ENCODE measurements around the gene TBC1D1.

Gene TBC1D1

DNA sequence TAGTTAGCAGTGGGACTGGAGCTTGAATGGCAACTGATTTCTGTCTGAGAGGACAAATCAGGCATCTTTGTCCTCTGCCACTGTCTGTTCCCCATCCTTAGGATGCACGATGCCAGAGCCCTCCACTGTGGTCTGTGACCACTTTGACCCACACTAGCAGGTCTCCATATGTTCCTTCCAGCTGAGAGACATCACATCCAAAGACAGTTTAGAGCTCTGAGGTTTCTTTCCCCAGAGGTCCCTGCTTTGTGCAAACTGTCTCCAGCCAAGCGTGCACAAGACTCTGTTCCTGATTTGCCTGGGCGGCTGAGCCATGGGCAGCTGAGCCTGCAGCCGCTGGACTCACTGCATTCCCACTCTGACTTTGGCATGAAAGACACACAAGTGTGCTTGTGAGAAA lies 167.3 kb downstream of the TBC1D1 start:
- DNase-seq, result no peak

DNA sequence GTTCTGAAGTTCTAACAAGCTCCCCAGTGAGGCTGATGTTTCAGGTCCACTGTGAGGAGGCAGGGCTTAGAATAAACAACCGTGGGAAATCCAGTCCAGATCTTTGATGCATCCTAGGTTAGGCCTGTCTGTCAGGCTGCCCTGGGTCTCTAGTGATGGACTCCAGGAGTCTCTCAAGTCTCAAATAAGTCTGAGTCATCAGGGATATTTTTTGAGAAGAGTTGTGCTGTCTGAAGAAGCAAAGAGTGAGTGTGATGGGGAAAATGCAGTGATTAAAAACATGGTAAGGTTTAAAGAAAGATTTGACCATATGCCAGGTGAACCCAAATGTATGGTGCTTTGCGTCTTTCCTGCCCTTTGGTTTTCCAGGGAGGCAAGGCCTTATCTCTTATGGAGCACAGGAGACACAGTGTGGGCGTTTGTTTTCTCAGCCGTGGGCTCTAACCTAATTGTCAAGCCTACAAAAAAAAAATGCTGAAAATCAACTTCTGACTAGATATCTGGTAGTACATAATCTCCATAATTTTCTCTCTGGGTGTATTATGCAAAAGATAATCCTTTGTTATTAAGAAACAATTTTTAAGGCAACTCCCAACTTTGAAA lies 170.0 kb downstream of the TBC1D1 start:
- no peak for DNase-seq

DNA sequence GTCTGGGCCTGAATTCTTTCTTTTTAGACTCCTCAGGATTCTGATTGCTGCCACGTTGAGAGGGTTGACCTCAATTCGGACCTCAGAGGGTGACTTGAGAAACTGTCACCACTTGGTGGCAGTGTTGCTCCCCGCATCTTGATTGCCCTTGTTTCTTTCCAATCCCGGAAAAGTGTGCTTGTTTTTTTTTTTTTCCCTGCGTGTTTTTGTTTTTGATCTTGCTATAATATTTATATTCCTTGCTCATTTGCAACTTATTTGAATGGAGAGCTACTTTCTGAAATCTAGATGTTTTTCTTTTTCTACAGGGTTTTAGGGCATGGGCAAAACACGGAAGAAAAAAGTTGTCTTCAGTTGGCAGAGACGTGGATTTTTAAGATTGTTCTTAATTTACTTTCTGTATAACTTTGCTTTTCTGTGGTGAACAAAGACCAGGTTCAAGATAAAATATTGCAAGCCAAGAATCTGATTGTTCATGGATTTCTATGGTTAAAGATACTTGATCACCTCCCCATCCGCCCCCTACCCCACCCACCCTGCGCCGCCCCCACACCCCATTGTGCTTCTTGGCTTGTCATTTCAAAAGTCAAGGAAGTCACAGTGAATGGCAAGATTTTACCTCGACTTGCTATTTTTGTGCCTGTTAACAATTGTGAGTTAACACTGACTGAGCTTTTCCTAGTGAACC lies 171.3 kb downstream of the TBC1D1 start:
- no peak for DNase-seq

DNA sequence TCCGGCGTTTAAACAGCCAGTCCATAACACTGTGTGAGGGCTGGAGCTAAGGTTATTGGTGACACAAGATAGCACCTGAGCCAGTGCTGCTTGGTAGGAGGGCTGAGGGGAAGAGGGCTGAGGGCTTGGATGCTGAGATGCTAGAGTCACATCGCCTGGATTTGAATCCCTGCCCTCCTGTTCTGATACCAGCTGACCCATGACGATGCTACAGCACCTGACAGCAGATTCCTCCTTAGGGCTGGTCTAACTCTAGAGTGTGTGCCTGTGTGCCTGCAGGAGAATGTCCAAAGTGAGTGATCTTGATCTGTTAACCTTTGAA lies 171.9 kb downstream of the TBC1D1 start:
- DNase-seq, result no peak

DNA sequence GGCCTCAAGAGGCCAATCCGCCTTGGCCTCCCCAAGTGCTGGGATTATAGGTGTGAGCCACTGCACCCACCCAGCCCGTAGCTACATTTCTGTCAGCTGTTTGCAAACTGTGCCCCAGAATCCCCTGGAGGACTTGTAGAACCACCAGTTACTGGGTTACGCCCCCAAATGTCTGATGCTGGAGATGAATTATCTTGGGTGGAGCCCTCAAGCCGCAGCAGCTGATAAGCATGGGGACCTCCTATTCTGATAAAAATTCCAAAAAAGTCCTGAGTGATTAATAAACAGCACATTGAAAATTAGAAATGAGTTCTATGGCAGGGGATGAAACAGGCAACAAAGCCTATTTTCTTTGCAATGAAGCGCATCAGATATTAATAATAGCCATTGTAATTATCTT lies 174.3 kb downstream of the TBC1D1 start:
- DNase-seq, result no peak

DNA sequence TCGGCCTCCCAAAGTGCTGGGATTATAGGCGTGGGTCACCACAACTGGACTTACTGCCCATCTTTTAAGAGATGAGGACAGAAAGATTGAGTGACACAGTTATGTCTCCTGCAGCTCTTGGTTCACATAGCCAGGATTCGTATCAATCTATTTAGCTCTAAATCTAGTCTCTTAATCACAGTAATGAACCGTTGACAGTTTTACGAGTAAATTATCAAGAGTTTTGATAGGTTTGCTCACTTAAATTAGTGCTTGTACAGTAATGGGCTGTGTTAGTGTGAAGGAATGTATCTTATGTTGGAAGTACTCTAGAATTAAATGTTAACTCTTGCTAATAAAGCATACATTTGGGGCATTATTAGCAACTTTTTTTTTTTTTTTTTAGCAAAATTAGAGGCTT lies 175.0 kb downstream of the TBC1D1 start:
- DNase-seq, result no peak

DNA sequence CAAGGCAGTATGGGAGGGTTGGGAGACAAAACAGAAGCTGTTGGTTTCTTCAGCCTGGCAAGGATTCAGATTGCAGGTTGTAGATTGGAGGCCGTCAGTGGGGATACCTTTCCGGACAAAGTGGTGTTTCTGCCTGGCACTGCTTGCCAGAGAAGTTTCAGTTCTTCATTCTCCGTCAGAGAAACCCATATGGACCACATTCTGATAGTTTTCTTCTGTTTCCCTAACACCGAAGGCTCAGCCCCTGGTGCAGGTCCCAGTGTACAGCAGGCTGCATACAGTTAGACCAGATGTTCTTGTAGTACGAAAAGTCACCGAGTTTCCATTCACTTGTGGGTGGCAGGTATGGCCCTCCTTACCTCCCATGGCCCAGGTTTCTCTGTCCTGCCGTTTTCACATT lies 176.6 kb downstream of the TBC1D1 start:
- DNase-seq, result no peak

DNA sequence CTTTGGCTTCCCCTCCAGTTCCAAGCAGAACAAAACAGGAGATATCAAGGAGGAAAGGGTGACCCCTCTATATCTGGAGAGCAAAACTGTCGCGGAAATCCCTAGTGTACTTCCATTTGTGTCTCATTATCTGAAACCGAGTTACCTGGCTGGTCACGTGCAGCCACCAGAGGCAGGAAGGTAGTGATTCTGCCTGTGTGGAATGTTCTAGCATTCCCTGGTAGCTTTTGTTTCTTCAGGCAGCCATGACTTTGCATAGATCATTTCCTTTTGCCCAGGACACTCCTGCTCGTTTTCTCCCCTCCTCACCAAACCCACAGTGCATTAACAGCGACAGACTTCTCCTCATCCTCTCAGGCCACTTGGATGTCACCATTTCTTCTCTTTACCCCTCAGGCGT lies 177.2 kb downstream of the TBC1D1 start:
- no peak for DNase-seq

DNA sequence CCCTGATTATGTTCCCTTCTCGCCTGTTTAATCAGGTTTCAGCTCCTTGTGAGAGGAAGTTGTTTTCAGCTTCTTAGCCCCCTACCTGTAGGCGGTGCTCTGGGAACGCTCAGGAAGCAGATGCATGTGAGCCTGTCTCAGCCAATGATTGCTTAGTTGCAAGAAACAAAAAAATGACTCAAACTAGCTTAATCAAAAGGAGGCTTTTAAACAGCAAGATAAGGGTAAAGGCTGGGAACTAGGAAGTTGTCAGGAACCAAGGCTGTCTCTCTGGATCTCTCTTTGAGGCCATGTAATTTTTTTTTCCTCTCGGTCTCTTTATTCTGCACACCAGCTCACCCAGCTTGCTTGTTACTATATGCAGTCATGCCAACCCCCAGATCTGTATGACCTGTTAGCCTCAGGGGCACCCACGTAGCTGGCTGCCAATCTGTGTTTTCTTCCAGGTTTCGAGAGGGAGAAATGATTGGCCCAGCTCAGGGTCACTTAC lies 178.4 kb downstream of the TBC1D1 start:
- no peak for DNase-seq

DNA sequence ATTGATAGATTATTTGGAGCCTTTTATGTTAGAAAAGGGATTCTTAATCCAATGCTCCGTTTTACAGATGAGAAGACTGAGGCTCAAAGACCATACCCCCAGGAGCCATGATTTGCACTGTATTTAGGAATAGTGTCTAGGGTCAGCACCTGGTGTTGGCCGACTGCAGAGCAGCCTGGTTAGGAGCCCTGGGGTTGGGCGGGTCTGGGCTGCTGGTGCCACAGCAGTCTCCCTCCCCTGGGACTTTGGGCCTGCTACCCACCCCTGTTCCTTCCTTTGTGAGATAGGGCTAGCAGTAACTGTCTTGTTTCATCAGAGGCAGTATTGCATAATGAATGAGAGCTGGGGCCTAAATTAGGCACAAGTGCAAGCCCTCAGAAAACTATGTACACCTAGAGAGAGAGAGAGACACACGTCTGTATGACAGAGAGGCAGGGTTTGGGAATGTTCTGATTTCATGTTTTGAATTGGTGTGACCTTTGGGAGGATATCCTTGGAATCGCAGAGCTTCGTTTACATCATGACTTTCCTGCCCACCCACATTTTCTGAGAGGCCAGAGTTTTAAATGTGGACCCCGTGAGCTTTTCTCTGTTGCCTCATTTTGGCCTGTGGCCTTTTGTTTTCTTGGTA lies 181.0 kb downstream of the TBC1D1 start:
- no peak for DNase-seq

DNA sequence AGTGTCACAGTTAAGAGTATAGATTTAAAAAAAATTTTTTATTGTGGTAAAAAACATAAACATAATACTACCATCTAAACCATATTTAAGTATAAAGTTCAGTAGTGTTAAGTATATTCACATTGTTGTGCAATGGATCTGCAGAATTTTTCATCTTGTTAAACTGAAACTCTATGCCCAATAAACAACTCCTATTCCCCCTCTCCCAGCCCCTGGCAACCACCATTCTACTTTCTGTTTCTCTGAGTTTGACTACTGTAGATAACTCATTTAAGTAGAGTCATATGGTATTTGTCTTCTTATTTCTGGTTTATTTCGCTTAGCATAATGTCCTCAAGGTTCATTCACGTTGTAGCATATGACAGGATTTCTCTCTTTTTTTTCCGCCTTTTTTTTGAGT lies 181.7 kb downstream of the TBC1D1 start:
- DNase-seq, result no peak

DNA sequence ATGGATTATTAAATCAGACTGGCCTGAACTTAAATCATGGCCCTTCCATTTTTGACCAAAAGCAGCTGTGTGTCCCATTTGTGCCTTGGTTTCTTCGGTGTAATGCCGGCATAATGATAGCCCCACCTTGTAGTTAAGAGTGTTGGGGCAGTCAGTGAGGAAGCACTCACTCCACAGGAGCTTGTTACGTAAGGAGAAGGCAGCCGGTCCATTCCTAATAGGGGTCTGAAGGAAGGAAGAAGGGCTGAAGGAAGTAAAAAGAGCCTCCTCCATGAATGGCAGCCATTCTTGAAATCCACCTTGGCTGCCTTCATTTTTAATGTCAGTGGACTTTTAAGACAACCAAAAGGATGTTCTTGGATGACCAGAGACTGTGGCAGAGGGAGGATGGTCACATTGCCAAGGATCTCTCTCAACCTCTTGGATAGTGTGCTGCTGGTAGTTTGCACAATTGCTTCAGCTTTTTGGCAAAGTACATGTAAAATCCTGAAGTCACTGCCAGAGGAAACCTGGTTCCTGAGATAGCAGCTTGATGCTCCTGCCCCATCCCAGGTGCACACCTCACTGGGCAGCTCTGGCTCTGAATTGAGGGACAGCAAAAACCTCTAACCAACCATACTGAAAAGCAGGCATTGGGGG lies 182.8 kb downstream of the TBC1D1 start:
- no peak for DNase-seq

DNA sequence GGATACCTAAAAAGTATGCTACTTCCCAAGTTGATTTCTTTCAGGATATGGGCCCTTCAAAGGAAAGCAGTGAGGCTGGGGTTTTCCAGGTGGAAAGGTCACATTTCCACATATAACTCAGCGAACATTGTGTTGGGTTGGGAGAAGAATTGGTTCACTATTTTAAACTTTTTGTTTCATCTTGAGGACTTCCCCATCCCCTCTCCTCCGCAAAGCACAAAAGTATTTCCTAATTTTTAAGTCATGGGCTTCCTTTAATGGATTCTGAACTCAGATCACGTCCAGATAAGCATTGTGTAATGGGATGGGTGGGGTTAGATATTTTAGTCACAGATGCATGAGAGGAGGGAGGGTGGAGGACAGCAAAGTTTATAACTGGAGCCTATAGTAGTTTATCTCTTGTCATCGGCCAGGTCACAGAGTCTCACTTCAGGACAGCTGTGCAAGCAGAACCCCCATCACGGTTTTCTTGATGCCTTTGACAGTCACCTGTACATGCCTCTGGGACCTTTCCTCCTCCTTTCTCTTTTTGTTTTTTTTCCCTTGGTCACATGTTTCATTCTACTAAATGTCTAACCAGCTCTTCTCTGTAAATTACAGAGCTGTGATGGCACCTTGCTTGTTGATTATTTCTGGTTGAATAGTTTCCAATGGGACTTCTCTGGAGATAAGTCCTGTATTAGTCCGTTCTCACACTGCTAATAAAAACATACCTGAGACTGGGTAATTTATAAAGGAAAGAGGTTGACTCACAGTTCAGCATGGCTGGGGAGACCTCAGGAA lies 184.7 kb downstream of the TBC1D1 start:
- no peak for DNase-seq

DNA sequence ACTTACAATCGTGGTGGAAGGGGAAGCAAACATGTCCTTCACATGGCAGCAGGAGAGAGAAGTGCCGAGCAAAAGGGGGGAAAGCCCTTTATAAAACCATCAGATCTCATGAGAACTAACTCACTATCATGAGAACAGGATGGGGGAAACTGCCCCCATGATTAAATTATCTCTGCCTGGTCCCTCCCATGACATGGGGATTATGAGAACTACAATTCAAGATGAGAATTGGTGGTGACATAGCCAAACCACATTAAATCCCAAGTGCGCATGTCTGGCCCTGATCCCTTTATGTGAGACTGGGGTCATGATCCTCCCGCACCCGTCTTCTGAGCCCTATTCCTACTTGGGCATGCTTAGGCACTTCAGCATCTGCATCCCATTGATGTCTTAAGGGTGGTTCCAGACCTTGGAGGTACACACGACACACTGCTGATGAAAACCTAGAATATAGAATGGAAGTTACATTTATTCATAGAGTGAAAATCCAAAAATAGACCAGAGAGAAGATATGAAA lies 185.3 kb downstream of the TBC1D1 start:
- no peak for DNase-seq

DNA sequence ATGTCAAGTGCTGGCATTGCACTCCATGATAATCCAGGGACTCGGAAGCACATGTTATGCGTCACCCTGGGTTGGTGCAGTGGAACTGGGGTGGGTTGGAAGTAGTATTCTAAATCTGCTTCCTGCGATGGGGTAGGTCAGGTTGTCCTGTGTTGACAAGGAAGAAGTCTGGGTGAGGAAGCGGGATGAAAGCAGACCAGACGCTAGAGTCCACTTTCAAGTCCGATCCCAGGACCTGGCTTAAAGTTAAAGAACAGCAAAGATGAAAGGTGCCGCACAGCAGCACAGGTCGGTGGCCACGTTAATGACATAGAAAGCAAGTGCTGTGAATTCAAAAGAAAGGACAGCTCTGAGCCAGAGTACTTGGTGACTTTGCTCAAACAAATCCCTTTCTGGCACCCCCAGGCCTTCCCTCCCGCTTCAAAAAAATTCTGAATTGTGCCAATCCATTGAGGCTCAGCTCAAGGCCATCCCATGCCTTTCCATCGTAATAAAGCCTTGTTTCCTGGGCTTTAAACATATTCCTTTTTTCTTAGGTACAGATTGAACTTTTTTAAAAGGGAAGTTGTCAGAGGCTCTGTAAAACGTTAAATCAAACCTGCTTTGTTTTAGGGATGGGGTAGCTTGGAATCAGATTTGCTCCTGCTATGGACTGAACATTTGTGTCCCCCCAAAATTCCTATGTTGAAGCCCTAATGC lies 187.1 kb downstream of the TBC1D1 start:
- DNase-seq, result no peak

DNA sequence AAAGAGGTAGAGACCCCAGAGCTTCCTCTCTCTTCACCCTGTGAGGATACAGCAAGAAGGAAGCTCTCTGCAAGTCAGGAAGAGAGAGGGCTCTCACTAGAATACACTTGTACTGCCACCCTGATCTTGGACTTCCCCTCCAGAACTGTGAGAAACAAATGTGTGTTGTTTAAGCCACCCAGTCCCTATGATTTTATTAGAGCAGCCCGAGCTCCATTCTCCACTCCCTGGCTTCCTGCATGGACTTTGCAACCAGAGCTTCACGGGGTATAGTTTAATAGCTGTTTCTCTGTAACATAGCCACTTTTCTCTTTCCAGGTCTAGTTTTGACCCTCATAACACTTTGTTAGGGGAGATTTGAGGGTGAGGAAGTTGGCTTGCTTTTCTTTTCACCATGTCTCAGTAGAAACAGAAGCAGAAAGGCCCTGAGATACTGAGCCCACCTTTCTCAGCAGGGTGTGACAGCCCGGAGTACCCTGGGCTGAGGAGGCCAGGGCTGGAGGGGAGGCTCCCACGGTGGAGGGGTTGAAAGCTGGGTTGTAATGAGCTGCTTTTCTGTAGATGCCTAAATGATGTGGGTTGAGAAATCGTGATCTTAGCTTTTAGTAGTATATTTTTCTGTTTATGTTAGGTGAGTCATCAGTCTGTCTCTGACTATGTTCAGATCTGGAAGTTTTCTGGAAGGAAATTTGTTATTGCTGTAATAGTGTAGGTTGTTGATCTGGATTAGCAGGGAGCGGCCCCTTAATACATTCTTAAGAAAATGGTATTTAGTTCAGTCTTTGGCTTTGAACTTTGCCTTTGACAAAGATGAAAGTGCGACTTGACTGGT lies 187.9 kb downstream of the TBC1D1 start:
- no peak for DNase-seq

DNA sequence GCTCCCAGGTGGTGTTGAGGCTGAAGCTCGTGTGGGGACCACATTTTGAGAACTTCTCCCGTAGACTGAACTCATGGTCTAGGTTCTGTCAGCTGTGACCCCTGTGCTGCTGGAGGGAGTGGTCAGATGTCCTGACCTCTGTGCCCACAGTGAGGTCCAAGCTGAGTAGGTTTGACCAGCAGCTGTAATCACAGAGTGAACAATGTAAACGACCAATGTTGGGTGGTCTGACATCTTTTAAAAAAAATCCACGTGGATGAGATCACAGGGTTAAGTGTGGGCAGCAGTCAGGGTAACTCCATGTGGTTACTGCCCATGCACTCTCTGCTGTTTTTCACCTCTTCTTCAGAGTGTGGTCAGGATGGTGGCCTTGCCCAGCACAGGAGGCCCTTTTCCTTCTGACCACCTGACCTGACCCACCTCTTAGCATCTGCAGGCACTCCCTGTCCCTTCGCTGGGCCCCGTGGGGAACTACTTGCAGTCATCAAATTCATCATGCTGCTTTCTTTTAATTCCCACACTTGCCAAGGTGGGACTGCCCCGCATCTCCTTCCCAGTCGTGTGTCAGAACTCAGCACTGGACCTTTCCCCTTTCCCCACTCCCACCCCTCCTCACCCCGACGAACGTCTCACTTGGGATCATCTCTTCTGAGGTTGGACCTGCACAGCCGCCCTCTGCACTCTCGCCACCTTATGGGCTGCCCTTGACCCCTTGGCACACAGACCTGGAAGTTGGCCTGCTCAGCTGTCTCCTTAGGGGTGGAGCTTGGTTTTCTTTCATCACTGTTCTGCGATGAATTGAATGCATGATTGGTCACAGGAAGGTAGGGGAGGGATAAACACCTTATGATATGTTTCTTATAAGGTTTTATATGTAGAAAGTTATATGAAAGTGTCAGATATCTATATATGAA lies 189.4 kb downstream of the TBC1D1 start:
- no peak for DNase-seq

DNA sequence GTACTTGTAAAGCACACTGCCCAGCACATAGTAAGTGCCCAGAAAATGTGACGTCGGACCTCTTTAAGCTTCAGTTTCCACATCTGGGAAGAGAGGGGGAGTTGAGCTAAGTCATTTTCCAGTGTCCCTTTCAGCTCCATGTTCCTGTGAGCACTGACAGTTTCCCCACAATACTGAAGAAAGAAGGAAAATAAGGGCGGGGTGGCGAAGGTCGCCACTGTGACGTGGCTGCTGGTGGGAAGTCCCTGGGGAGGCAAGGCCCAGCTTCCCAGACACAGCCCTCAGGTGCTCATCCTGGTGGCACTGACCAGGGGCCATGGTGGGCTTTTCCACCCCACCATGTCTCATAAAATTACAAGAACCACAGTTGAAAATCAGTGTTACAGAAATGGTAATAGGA lies 191.1 kb downstream of the TBC1D1 start:
- DNase-seq, result no peak

DNA sequence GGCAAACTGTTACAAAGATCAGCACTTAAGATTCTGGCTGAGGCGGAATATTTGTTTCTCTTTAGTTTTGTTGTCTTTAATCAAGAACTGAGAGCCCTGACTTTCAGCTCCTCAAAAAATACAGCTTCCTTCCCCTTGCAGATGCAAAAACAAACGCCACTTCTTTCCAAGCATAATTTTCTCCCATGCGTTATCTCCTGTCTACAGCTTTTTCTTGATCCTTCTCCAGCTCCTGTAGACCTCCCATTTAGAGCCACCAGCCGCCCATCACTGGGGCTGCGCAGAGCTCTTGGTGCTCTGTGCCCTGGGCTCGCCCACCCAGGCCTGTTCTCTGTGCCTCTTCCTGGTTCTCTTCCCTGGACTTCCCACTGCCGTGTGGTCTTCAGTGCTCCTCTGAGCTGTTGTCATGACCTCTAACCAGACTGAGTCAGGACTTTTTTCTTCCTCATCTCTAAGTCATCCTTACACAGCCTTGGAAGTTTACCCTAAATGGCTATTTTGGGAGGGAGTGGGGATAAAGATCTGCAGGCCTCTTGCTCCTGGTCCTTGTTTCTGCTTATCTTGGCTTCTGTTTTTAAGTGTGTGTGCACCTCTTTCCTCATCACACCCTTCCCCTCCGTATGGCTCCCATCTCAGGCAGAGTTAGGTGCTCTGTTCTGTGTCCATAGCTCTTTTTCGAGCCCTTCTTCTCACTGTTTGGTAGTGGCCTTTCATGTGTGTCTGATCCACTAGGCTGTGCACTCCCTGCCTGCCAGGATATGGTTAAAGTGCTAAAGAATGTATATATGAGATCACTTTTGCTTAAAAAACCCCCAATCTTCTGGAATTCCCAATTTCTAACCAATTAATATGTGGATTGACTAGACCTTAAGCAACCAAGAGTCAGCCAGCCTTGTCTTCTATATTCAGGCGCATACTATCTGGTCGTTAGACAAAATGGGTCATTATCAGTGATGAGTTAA lies 191.8 kb downstream of the TBC1D1 start:
- no peak for DNase-seq

Data from NCI-H2171 (cell line).